DOHH2 (cell line): Measurements from ENCODE around the gene DNAJB4.
A peak's percentile ranks its signal among the peaks of the same experiment; 100 is the strongest.

Source experiments
- H3F3A ChIP-seq: fragments of 200-600 bp; sonication (generic), shearing (Covaris generic); 2 replicates; pipeline ENCODE4 v1.6.0; 2016; ENCODE audit warnings: antibody characterized with exemption, mild to moderate bottlenecking; ENCODE audit not compliant: control insufficient read depth, insufficient read depth
- H3K27ac ChIP-seq: fragments of 200-600 bp; sonication (generic); 2 replicates; pipeline ENCODE4 v1.5.1; 2014; ENCODE audit warnings: low read depth, mild to moderate bottlenecking, low read length, moderate library complexity
- H3K27me3 ChIP-seq: fragments of 200-600 bp; sonication (generic); 2 replicates; pipeline ENCODE4 v1.6.1; 2014; ENCODE audit warnings: mild to moderate bottlenecking, low read length, mixed read lengths; ENCODE audit not compliant: control insufficient read depth
- H3K36me3 ChIP-seq: fragments of 200-600 bp; sonication (generic); 2 replicates; pipeline ENCODE4 v1.6.1; 2014; ENCODE audit warnings: mild to moderate bottlenecking, low read length, moderate library complexity, mixed read lengths; ENCODE audit not compliant: control insufficient read depth
- H3K4me1 ChIP-seq: fragments of 200-600 bp; sonication (generic); 2 replicates; pipeline ENCODE4 v1.6.1; 2014; ENCODE audit warnings: mild to moderate bottlenecking, low read length, mixed read lengths; ENCODE audit not compliant: control insufficient read depth
- H3K4me2 ChIP-seq: fragments of 200-600 bp; sonication (generic); 2 replicates; pipeline ENCODE4 v1.6.0; 2014; ENCODE audit warnings: mild to moderate bottlenecking, low read length, moderate library complexity
- H3K4me3 ChIP-seq: fragments of 200-600 bp; sonication (generic); 2 replicates; pipeline ENCODE4 v1.5.1; 2014; ENCODE audit warnings: mild to moderate bottlenecking, low read length, mixed read lengths
- H3K79me2 ChIP-seq: fragments of 200-600 bp; sonication (generic); 2 replicates; pipeline ENCODE4 v1.6.1; 2014; ENCODE audit warnings: mild to moderate bottlenecking, low read length, mixed read lengths; ENCODE audit not compliant: control insufficient read depth
- H3K9me2 ChIP-seq: fragments of 200-600 bp; sonication (generic); replicated peaks from 2 replicates; pipeline ENCODE4 v1.6.1; 2014; ENCODE audit warnings: mild to moderate bottlenecking, low read length, mixed read lengths; ENCODE audit not compliant: control insufficient read depth
- H3K9me3 ChIP-seq: fragments of 200-600 bp; sonication (generic); 2 replicates; pipeline ENCODE4 v1.6.1; 2014; ENCODE audit warnings: antibody characterized with exemption, low read length, mixed read lengths; ENCODE audit not compliant: control insufficient read depth, insufficient read depth
- H4K20me1 ChIP-seq: fragments of 200-600 bp; sonication (generic); 2 replicates; pipeline ENCODE4 v1.6.0; 2014; ENCODE audit warnings: low read depth, mild to moderate bottlenecking, antibody characterized with exemption, low read length, moderate library complexity; ENCODE audit not compliant: control insufficient read depth, insufficient read depth
- CTCF ChIP-seq: fragments of 200-600 bp; sonication (generic); IDR thresholded peaks from one replicate; pipeline ENCODE4 v1.5.1; 2014; ENCODE audit warnings: antibody characterized with exemption, mild to moderate bottlenecking, low read depth, low read length; ENCODE audit not compliant: poor library complexity, severe bottlenecking
- EZH2phosphoT487 ChIP-seq: fragments of 200-600 bp; sonication (generic); IDR thresholded peaks from 2 replicates; pipeline ENCODE4 v1.6.1; 2017; ENCODE audit warnings: borderline replicate concordance, mild to moderate bottlenecking, antibody characterized with exemption, low read length, moderate library complexity, mixed read lengths

The DNAJB4 gene

GRCh38 chr1:77966291-77966690 is 38.4 kb upstream of the DNAJB4 start:
- H3K36me3 ChIP-seq: peaks cover 99% of the 10 kb centered on the region
- no peaks in the 10 kb centered on the region for H3K27me3 ChIP-seq
- no peak overlapping the region for H3K4me3 ChIP-seq
- no peaks in the 10 kb centered on the region for H3K4me1 ChIP-seq
- H3K79me2 ChIP-seq: peaks cover 77% of the 10 kb centered on the region
- H3K4me2 ChIP-seq: no peak overlapping the region
- TF ChIP-seq EZH2phosphoT487 (no peak), CTCF (no peak)
- peaks cover 14% of the 10 kb centered on the region for H3F3A ChIP-seq
- no peak overlapping the region for H3K27ac ChIP-seq
- H3K9me3 ChIP-seq: no peaks in the 10 kb centered on the region
- no peaks in the 10 kb centered on the region for H3K9me2 ChIP-seq
- peaks cover 11% of the 10 kb centered on the region for H4K20me1 ChIP-seq

- Histone ChIP-seq H3K4me1 (peaks cover 9% of the 10 kb centered on the region), H4K20me1 (peaks cover 29% of the 10 kb centered on the region), H3F3A (peaks cover 11% of the 10 kb centered on the region), H3K36me3 (peaks cover 92% of the 10 kb centered on the region), H3K9me3 (no peaks in the 10 kb centered on the region), H3K79me2 (peaks cover 93% of the 10 kb centered on the region), H3K27ac (no peak overlapping the region), H3K27me3 (no peaks in the 10 kb centered on the region), H3K9me2 (no peaks in the 10 kb centered on the region), H3K4me3 (no peak overlapping the region), H3K4me2 (no peak overlapping the region)
- TF ChIP-seq CTCF (no peak), EZH2phosphoT487 (no peak)
These were observed 34.5 kb upstream of the DNAJB4 start for GRCh38 chr1:77970192-77970591.

GRCh38 chr1:77972080-77972479 is 32.7 kb upstream of the DNAJB4 start:
- TF ChIP-seq EZH2phosphoT487 (no peak), CTCF (no peak)
- peaks cover 92% of the 10 kb centered on the region for H3K36me3 ChIP-seq
- no peaks in the 10 kb centered on the region for H3K27me3 ChIP-seq
- peaks cover 99% of the 10 kb centered on the region for H3K79me2 ChIP-seq
- H3K27ac ChIP-seq: no peak overlapping the region
- H3K9me2 ChIP-seq: no peaks in the 10 kb centered on the region
- H3K9me3 ChIP-seq: no peaks in the 10 kb centered on the region
- H3K4me2 ChIP-seq: no peak overlapping the region
- peaks cover 10% of the 10 kb centered on the region for H3F3A ChIP-seq
- H3K4me1 ChIP-seq: peaks cover 28% of the 10 kb centered on the region
- H3K4me3 ChIP-seq: no peak overlapping the region
- peaks cover 48% of the 10 kb centered on the region for H4K20me1 ChIP-seq

- Histone ChIP-seq H3K79me2 (peaks cover 96% of the 10 kb centered on the region), H3K4me1 (peaks cover 32% of the 10 kb centered on the region), H4K20me1 (peaks cover 50% of the 10 kb centered on the region), H3F3A (no peaks in the 10 kb centered on the region; the same call in 1 of the 2 replicates), H3K9me3 (no peaks in the 10 kb centered on the region), H3K4me2 (peak overlapping the region; percentile 87), H3K36me3 (peaks cover 76% of the 10 kb centered on the region), H3K4me3 (peak overlapping the region; percentile 86), H3K9me2 (no peaks in the 10 kb centered on the region), H3K27ac (no peak overlapping the region), H3K27me3 (no peaks in the 10 kb centered on the region)
- TF ChIP-seq EZH2phosphoT487 (no peak), CTCF (no peak)
These were observed 29.4 kb upstream of the DNAJB4 start for GRCh38 chr1:77975386-77975785.
